CD4-positive, alpha-beta T cell treated with Interferon gamma for 1 hour (primary cell): ENCODE results near the gene CAPN9.
"Not testable (repeated sequence)": the region's sequence is repeated elsewhere in the genome, so short reads cannot be mapped to it uniquely, and the experiment has no call there.

Experiments
- DNase-seq: peaks from one replicate; pipeline ENCODE4 v3.0.0-alpha.2; 2020

CAPN9 gene

GRCh38 chr1:230747127-230747730, at the start of gene CAPN9:
CAPN9 (plus strand) TSS chr1:230747388; CDS start chr1:230747497, 109 bp downstream.
- DNase-seq = no peak

DNA sequence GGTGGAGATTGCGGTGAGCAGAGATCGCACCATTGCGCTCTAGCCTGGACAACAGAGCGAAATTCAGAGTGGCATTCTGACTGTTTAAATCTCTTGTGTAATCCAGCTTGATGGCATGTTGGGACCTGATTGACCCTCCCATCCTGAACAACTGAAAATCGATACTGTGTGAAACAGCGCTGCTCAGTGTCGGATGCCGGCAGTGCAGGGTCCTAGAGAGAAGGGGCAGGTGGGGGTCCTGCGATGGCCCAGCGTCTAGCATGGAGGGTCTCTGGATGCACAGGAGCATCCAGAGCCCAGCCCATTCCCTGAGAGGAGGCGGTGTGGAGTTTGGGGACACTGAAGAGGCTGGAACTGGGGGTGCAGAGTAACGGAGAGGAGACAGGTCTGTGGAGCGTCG, 49.1 kb upstream of the CAPN9 start:
- DNase-seq = no peak

GRCh38 chr1:230698964-230699363, 48.2 kb upstream of the CAPN9 start:
- DNase-seq = not testable (repeated sequence)

DNA sequence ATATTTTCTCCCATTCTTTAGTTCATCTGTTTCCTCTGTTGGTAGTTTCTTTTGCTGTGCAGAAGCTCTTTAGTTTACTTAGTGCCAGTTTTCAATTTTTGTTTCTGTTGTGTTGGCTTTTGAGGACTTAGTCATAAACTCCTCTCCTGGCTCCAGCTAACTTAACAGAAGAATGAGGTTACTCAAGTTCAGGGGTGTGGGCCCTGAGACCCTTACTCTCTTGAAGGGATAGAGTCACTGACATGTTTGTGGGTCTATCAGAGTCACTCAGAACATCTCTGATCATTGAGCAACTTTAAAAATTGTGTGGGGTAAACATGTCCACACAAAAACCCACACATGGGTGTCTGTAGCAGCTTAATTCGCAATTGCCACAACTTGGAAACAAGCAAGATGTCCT, 47.5 kb upstream of the CAPN9 start:
- no peak for DNase-seq

DNA sequence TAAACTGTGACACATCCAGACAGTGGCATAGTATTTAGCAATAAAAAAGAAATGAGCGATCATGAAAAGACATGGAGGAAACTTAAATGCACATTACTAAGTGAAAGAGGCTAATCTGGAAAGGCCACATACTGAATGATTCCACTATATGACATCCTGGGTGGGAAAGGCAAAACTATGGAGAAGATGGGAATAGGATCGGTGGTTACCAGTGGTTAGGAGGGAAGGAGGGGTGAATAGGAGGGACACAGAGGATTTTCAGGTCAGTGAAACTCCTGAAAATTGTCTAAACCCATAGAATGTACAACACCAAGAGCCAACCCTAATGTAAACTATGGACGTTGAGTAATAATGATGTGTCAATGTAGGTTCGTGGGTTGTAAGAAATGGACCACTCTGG, 47.1 kb upstream of the CAPN9 start:
- DNase-seq = no peak

- DNase-seq = no peak
Observed at GRCh38 chr1:230701434-230701833, 45.8 kb upstream of the CAPN9 start.

GRCh38 chr1:230701895-230702768, 45.1 kb upstream of the CAPN9 start:
- no peak for DNase-seq

DNA sequence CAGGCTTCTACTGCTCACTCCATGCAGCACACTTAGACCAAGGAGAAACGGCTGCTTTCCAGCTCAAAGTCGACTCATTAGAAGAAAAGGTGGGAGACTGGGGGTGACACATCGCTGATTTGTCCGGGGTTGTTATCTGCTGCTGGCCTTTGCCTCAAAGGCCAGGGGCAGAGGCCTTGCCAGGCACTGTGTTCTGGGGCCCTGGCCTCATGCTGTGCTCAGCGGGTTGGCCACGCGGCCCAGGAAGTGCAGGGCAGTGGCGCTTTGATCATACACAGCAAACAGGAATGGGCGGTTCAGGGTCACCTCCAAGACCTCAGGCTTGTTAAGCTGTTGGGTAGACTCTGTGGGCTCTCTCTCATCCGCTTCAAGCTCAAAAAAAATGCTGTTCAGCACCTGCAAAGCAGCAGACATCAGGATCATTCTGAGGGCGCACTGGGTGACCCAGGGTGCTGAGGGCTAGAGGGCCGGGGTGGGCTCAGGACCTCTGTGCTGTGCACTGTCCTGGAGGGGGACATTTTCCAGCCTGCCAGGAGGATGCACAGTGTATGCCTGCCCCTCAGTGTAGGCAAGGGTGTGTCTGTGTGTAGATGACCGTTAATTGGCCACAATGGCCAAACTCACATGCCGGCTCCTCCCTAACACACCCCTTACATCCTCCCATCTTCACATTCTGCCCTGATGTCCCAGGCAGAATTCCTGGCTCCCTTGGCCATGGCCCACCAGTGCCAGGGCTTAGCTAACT, 44.1 kb upstream of the CAPN9 start:
- no peak for DNase-seq

- DNase-seq = no peak
Observed at GRCh38 chr1:230703679-230704385, 43.4 kb upstream of the CAPN9 start.

DNA sequence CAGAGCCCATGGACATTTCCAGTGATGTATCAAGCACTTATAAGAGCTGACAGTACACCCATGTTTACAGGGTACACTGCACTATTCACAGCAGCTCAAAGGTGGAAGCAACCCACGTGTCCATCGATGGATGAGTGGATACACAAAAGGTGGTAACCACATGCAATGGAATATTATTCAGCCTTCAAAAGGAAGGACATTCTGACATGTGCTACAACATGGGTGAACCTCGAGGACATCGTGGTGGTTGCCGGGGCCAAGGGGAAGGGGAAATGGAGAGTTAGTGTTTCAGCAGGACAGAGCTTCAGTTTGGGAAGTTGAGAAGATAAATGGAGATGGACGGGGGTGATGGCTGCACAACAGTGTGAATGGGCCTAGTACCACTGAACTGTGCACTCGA, 42.4 kb upstream of the CAPN9 start:
- DNase-seq = no peak

- DNase-seq = no peak
Observed at GRCh38 chr1:230705289-230706019, 41.7 kb upstream of the CAPN9 start.

DNA sequence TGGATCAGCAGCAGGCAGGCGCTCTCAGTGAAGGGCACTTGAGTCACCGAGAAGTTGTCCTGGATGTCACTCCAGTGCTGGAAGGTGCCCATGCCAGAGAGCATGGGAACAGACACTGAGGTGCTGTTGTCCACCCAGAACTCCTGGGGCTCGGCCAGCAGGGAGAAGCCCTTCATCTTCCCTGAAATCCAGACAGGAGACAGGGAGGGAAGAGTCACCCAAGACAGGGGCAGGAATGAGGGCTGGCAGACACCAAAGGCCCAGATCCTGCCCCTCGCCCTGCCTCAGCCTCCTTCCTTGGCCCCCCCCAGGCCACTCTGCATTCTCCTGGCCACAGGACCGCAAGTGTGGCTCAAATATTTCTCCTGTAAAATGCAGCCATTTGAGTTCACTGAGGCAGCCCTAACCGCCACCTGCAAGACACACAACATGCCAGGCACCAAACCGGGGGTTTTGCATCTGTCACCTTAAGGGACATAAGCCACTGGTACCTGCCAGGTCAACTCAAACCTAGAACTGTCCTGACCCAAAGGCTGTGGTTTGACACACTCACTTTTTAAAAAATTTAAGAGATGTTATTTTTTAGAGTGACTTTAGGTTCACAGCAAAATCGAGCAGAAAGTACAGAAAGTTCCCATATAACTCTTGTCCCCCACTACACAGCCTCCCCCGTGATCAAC, 41.0 kb upstream of the CAPN9 start:
- no peak for DNase-seq

DNA sequence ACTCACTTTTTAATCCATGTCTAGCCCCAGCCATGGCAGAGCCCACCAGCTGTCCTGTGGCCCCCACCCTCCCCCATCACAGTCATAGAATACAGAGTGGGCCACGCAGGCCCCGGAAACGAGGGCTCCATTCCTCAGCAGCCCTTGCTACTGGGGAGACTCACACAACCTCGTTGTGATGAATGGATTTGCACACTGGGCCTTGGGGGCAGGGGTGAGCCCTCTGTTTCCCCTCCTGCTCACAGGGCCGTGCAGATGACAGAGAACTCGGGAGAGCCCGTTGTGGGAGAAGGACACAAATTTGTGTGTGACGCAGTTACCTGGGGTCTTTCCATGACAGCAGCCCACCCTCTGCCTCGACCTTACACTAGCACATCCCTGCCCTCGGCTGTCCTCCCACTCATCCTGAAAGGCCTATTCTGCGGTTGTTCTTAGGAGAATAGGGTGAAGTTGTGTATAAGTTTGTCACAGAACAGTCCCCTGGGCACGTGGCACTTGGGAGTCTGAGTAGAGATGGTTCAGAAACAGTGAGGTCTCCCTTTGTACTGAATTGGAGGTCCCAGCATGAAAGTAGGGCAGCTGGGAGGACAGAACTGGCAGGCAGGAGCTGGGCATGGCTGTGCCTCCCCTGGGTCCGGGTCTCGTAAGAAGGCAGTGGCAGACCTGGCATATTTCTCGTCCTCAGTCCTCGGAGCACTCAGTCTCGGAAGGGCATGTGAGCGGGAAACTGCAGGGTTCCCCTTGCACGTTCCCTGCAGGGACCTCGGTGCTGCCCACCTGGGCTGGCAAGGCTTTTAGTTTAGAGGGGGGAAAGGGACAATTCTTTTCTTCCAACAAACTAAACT, 40.1 kb upstream of the CAPN9 start:
- no peak for DNase-seq

DNA sequence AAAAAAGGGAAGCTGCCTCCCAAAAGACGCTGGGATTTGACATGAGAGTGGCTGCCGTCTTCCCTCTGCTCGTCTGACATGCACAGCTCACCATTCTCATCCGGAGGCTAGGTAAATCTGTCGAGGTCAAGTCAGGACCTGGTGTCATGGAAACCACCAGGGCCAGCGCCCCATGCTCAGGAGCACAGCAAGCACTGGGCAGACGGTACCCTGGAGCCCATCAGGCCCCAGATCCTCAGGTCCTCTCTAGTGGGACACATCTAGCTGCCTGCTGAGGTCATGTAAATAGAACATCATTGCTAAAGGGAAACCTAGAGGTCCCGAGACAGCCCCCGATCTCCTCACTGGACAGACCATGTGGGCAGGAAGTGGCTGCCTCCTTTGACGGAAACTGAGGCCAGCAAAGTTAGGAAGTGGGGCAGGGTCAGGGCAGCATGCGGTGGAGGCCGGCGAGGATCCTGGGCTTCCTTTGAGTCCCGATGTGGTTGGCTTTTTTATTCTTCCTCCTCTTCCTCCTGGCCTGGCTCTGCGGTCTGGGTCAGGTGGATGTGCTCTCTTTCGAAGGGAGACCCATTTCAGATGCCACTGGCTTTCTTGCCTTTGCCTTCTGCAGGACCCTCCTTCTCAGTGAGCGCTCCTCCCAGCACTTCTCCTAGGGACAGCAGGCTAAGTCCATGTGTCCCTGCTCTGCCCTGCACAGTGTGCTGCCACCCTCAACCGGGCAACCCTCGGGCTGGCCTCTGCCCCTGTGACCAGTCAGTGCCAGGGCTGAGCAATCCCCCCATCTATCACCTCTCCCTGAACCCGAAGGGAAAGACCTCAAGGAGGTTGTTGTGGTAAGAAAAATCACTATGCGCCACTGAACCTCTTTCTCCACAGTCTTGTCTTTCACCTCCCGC, 39.2 kb upstream of the CAPN9 start:
- no peak for DNase-seq

GRCh38 chr1:230708631-230709580, 38.3 kb upstream of the CAPN9 start:
- DNase-seq = no peak

- DNase-seq = no peak
Observed at GRCh38 chr1:230709619-230710542, 37.3 kb upstream of the CAPN9 start.

- no peak for DNase-seq
Observed at GRCh38 chr1:230710543-230710904, 36.7 kb upstream of the CAPN9 start.
